HG02884 (cell line): ENCODE results near the gene NOD2.

ENCODE experiments used
- ATAC-seq: cut with Tn5 transposase; IDR thresholded peaks from one replicate; pipeline ENCODE4 v1.9.1; 2021; ENCODE audit warnings: mild to moderate bottlenecking, moderate library complexity; ENCODE audit not compliant: unreplicated experiment

The NOD2 gene

DNA sequence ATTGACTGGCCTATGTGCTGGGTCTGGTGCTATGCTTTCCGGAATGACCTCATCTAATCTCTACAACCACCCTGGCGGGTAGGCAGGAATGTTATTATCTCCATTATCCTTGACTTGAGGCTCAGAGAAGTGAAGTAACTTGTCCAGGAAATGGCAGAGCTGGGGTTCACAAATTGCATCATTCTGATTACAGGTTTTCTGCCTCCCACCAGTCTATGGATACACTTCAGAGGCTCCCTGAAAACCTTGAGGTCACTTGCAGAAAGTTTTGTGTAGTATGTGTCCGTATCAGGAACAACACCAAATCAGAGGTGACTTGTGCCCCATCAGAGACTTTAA is 19.1 kb downstream of the NOD2 start:
- ATAC-seq, result no peak

DNA sequence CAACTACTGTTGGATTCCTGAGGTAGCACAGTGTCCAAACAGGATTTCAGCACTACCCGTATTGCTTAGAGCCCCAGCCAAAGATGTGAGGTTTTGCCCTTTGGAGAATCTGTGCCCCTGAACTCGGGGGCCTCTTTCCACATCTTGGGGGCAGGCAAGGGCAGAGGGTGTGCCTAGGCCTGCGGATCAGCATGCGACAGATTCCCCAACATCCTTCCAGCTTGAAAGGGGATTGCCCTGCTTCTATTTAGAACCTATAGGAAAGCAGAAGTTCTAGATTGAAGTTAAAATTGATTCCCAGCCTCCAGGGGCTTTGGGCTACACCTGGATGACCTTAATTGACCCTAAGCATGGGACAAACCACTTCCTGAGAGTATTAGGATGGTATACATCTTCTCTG is 19.6 kb downstream of the NOD2 start:
- ATAC-seq, result no peak

DNA sequence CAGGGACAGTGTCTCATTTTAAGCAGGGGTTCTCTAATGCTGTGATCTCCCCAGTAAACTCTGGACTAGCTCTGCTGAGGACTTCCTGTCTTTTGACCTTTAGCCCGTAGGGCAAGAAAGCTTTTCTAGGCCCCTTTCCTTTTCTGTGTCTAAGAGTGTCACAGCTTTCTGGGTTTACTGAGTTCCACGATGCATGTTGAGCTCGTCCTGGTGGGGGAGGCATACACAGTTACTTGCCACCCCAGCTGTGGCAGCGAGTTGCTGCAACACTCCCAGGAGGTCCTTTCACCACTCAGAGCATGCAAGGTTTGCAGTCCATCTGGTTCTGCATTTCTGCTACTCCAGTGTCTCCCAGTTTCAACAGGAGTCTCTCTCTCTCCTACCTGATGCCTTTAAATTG is 23.7 kb downstream of the NOD2 start:
- no peak for ATAC-seq

DNA sequence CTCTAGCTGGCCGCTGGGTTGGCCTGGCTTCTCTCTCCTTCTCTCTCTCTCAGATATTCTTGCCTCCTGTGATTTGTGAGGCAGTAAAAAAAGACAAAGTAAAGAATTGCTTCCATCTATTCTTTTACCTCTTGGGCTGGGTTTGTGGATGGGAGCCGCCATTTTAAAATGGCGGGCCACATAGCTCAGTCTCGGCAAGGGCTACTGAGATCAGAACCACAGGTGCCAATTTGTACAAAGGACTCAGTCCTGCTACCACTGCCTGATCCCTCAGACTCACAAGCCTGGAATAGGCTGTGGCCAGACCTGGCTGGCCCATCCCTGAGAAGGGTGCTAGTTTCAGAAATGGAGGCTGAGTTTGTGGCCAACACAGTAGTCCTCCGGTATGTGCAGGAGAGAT is 24.1 kb downstream of the NOD2 start:
- no peak for ATAC-seq

DNA sequence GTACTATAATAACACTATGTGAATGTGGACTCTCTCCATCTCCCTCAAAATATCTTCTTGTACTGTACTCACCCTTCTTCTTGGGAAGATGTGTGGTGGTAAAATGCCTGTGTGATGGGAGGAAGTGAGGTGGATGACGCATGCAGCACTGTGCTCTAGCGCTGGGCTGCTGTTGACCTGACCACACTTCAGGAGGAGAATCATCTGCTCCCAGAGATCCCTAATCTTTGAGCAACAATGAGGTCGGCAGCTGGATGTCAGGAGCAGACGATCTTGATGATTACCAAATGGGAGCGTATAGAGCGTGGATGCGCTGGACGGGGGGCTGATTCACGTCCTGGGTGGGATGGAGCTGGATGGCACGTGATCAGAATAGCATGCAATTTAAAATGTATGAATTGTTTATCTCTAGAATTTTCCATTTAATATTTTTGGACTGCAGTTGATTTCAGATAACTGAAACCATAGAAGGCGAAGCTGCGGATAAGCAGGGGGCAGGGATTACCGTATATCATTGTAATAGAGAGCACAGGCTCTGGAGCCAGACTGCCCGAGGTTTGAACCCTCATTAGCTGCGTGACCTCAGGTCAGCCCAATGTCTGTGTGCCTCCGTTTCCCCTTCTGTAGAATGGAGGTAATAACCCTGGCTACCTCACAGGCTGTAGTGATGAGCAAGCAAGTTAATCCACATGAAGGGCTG is 24.8 kb downstream of the NOD2 start:
- no peak for ATAC-seq

DNA sequence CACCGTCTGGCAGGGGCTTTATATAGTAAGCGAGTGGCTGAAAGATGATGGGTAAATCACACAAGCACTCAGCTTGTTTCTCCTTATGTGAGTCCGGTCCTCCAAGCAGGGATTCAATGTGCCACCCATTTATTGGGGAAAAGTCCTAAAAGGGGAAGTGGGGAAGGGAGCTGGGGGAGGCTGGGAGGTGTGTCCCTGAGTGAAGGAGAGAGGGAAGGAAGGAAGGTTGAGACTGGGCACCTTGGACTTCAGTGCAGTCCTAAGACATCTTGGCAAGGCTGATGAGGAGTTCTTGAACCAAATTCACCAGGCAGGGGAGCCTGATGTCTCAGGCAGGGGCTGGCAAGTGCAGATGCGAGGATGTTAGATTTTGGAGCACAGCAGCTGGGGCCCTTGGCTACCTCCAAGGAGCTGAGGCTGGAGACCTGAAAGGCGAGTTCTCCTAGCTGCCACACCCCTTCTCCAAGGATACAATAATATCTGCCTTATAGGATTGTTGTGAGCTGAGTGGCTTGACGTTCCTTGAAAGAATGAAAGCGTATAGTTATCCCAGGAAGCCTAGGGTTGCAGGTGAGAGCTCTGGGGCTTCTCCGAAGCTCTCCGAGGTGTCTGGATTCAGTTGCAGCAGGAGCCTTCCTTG is 25.5 kb downstream of the NOD2 start:
- ATAC-seq, result no peak

DNA sequence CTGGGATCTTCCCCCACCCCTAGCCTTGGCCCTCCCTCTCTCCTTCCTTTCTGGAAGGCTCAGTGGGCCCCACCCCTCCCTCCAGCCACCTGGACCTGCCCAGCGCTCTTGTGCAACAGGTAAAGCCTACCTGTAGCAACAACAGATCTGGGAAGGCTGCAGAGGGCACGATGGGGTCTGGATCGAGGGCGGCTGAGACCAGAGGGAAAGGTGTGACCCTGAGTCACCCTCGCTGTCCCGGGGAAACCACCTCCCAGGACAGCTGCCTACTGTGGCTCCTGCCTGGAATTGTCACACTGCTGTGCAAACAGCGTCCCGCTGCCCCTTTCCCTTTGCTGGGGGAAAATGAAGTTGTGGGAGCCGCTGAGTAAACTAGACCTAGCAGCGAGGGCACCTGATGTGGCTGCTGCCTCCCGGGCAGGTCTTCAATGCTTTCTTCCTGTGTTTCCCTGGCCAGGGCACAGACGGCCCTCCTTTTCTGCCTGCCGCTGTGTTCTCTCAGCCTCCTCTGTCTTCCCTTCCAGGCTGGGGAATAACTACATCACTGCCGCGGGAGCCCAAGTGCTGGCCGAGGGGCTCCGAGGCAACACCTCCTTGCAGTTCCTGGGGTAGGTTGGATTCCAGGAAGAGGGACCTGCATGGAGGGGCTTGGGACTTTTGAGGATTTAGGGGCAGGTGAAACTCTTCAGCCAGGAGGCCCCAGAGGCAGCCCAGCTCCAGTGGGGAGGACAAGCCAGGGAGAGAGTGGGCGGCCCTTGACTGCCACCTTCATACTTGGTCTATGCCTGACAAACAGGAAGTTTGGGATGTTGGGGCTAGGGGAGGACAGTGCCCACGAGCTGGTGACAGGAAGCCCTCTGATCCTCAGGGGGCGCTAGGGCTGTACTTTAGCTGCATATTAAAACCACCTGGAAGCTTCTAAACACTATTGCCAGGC is 26.3 kb downstream of the NOD2 start:
- ATAC-seq, result no peak

DNA sequence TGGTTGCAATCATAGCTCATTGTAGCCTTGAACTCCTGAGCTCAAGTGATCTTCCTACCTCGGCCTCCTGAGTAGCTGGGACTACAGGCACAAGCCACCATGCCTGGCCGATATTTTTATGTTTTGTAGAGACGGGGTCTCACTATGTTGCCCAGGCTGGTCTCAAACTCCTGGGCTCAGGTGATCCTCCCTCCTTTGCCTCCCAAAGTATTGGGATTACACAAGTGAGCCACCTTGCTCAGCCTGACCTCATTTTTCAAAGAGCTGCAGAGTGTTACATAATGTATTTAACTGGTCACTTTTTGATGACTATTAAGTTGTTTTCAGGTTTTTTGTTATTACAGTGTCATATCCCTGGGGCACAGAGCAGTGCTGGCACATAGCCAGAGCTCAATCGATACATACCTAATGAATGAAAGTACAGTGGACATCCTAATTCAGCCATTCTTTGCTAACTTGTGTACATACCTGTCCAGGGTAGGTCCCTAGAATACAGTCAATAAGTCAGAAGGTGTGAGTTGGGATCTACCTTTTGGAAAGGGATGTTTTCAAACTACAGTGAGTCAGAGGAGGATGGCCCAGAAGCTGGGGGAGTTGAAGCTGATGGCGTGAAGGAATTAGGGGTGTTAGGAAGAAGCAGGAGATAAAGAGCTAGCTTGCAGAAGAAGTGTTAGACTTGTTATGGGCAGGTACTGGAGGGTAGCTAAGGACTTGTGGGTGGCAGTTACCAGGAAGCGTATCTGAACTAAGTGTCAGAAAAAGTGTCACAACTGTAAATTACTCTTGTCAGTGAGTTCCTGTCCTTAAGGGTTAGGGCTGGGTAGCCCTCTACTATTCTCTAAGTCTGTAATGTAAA is 28.4 kb downstream of the NOD2 start:
- ATAC-seq, result no peak

DNA sequence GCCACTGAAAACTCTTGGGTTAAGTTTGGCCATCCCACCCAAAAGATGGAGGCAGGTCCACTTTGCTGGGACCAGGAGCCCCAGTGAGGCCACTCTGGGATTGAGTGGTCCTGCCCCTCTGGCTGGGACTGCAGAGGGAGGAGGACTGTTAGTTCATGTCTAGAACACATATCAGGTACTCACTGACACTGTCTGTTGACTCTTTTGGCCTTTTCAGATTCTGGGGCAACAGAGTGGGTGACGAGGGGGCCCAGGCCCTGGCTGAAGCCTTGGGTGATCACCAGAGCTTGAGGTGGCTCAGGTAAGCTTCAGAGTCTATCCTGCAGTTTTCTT is 29.0 kb downstream of the NOD2 start:
- ATAC-seq, result no peak

DNA sequence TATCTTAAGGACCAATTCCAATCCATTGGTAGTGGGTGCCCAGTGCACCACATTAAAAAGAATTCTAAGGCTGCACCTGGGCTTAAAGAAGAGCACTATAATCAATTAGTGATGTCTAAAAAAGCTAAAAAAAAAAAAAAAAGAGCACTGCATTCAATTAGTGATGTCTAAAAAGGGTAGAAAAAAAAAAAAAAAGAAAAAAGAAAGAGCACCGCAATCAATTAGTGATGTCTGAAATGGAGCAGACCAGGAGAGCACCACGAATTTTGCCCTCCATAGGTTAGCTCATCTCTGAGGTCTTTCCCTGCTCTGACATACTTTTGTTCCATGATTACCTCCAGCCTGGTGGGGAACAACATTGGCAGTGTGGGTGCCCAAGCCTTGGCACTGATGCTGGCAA is 29.6 kb downstream of the NOD2 start:
- ATAC-seq, result no peak

DNA sequence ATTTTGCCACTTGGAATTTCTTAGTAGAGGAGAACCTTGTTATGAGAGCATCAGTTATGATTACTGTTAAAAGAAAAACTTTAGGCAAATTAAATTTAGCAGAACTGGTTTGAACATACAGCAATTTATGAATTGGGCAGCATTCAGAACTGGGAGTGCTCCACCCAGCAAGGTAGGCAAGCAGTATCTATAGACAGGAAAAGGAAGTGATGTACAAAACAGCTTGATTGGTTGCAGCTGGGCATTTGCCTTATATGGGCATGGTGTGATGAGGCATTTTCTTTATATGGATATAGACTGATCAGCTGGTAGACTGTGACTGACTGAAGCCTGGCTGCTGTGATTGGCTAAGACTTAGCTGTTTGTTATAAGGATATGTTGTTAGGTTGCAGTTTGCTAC is 30.9 kb downstream of the NOD2 start:
- no peak for ATAC-seq

DNA sequence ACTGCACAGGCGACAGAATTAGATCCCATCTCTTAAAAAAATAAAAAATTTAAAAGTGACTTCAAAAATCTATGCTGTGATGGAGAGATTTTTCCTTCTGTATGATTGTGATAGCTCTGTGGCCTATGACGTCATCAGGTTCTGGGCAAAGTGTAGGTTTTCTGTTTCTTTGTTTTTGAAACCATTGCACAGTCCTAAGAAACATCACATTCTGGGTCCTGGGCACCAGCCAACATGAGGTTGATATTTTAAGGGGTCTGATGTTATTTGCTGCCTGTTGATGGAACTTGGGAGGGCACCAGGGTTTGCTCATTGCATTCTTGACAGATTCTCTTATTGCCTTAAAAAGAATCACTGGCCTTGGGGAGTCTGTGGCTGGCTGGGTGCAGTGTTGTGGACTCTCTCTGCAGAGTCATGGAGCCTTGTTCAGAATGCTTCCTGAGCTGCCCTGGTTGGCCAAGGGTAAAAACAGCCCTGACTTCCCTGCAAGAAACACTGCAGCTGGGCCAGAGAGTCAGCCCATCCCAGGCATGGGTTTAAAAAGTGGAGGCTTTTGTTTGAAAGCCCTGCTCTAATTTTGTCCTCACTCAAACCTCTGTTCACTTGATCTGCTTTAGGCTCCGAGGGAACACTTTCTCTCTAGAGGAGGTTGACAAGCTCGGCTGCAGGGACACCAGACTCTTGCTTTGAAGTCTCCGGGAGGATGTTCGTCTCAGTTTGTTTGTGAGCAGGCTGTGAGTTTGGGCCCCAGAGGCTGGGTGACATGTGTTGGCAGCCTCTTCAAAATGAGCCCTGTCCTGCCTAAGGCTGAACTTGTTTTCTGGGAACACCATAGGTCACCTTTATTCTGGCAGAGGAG is 38.0 kb downstream of the NOD2 start:
- no peak for ATAC-seq

DNA sequence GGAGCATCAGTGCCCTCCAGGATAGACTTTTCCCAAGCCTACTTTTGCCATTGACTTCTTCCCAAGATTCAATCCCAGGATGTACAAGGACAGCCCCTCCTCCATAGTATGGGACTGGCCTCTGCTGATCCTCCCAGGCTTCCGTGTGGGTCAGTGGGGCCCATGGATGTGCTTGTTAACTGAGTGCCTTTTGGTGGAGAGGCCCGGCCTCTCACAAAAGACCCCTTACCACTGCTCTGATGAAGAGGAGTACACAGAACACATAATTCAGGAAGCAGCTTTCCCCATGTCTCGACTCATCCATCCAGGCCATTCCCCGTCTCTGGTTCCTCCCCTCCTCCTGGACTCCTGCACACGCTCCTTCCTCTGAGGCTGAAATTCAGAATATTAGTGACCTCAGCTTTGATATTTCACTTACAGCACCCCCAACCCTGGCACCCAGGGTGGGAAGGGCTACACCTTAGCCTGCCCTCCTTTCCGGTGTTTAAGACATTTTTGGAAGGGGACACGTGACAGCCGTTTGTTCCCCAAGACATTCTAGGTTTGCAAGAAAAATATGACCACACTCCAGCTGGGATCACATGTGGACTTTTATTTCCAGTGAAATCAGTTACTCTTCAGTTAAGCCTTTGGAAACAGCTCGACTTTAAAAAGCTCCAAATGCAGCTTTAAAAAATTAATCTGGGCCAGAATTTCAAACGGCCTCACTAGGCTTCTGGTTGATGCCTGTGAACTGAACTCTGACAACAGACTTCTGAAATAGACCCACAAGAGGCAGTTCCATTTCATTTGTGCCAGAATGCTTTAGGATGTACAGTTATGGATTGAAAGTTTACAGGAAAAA is 38.8 kb downstream of the NOD2 start:
- no peak for ATAC-seq

DNA sequence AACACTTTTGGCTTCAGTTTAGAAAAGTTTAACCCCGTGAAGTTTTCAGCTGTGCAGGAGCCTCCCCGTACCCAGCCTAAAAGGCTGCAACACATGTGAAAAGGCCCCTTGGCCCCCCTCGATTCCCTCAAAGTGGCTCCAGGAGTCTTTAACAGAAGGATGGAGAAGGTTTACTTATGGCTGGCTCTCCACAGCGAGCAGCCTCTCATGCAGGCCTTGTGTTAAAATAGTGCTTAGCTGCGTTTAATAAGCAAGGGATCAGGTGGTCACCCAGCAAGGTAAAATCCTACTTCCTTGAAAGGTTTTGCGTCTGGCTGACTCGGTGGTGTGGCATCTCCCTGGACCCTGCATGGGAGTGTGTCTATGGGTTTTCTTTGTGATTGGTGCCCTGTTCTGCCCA is 40.1 kb downstream of the NOD2 start:
- ATAC-seq, result no peak

DNA sequence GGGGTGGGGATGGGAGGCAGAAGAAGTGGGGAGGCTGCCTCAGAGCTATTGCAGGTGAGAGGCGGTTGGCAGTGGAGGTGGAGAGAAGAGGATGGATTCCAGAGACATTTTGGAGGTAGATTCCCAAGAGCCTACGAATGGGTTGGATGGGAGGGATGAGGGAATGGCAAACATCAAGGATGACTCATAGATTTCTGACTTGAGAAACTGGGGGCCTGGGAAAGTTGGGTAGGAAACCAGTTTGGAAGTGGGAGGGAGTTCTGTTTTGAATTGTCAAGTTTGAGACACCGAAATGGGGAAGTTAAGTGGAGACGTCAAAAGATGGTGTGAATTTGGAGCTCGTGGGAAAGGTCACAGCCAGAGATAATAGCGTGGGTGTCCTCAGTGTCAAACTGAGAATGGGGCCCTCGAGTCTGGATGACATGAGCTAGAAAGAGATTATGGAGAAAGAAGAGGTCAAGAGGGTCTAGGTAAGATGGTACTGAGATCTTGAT is 42.3 kb downstream of the NOD2 start:
- peak; percentile 65 for ATAC-seq

DNA sequence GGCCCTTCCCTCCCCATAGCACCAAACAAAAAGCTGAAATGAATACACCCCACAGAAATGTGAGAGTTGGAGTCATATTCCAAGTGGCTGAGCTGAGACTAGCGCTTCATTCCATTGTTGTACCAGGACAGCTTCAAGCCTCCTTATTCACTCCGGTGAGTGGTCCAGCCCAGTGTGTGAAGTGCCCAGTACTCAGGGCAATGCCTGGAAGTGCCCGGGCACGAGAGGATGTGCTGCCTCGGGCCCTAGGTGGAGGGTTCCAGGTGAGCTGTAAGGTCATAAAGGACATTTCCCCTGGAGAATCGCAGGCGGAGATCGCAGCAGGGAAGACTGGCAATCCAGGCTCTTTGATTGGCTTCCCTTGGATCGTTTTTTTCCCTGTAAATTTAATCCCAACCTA is 43.0 kb downstream of the NOD2 start:
- ATAC-seq, result no peak

DNA sequence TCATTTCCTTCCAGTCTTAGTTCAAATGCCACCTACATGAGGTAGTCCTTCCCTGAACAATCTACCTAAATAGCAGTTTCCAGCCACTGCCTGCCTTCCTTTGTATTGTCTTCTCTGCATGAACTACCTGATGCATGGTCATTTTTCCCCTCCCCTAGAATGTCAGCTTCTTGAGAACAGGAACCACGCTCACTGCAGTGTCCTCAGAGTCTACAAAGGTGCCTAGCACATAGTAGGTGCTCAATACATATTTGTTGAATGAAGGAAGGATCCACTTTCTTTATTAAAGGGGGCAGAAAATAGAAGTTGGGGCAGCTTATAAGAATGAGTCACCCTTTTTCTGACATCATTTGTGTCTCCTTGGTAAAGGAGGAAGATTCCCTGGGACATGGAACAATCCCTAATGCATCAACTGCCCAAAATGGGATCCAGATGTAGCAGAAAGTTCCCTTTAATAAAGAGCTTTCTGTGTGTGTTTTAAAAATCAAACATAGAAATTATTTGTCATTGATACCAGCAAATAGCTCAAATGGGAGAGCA is 44.1 kb downstream of the NOD2 start:
- no peak for ATAC-seq

DNA sequence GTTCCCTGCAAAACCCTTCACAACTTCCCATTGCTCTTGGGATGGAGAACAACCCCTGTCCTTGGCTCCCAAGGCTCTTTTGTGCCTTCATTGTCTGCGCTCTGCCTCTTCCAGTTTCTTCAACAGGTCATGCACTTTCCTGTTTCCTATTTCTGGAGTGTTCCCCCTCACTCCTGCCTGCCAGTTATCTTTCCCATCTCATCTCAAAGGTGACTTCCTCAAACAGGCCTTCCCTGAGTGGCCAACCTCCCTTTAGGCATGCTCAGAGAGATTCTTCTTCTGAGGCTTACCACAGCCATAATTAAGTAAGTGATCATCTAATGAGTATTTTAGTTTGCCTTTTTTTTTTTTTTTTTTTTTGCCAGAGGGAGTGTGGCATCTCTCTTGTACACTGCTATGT is 45.6 kb downstream of the NOD2 start:
- no peak for ATAC-seq

DNA sequence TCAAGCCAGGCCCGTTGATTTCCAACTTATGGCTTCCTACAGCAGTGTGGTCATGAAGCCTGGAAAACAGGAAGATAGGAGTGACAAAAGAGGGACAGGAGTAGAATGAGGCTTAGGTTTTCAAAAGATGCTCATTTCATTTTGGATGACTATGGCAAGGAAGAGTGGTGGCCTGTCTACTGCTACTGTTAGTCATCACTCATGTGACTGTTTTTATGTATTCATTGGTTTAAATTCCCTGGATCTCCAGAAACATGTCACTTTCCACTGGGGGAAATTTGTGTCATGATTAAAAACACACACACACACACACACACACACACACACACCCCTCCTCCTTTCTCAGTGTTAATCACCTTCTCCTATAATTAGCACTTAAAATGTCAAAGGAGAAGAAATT is 47.3 kb downstream of the NOD2 start:
- no peak for ATAC-seq
